22Rv1 (cell line): ENCODE results near the gene RALGPS1.

ENCODE experiments used
- CTCF ChIP-seq: fragments of 450-650 bp; IDR thresholded peaks from 2 replicates; pipeline ENCODE4 v1.5.1; 2017; ENCODE audit warnings: mild to moderate bottlenecking
- ZFX ChIP-seq: fragments of 450-650 bp; IDR thresholded peaks from 2 replicates; pipeline ENCODE4 v1.6.1; 2017; ENCODE audit warnings: antibody characterized with exemption, borderline replicate concordance

- TF ChIP-seq CTCF: no peak
- no peak for TF ChIP-seq ZFX
These were observed 311.4 kb downstream of the RALGPS1 start for GRCh38 chr9:127225801-127226625.
